Kidney epithelial cell (primary cell): ENCODE measurements around the gene FAM219B. TPM values are rescaled to one million over a fixed set of nuclear protein-coding genes. Genes with fewer than 3 reads are reported as not detected.

Source experiments
- DNase-seq: peaks from one replicate; pipeline ENCODE4 v3.0.0-alpha.2; 2010; ENCODE audit warnings: low read depth
- H3K27me3 ChIP-seq: 2 replicates; pipeline ENCODE4 v1.6.0; 2011; ENCODE audit warnings: low read length; ENCODE audit not compliant: control insufficient read depth, insufficient read depth
- H3K36me3 ChIP-seq: 2 replicates; pipeline ENCODE4 v1.5.1; 2011; ENCODE audit warnings: low read length; ENCODE audit not compliant: control insufficient read depth, insufficient read depth
- H3K4me3 ChIP-seq: 2 replicates; pipeline ENCODE4 v1.5.1; 2011; ENCODE audit warnings: low read depth, mild to moderate bottlenecking, control low read depth, low read length
- CTCF ChIP-seq: IDR thresholded peaks from 2 replicates; pipeline ENCODE4 v1.5.1; 2011; ENCODE audit warnings: mild to moderate bottlenecking, moderate library complexity, low read length, control low read depth, inconsistent platforms; ENCODE audit not compliant: insufficient read depth, poor library complexity, severe bottlenecking
- total RNA-seq: library from RNA; depleted of rRNA; stranded (reverse); fragments of >200 nt; gene quantifications from 2 replicates; pipeline ENCODE4 v1.2.3, GENCODE V29; 2015

Gene FAM219B
- total RNA-seq, 1 donor from 2014 or later, result 42.2 TPM

- no peaks in the 10 kb centered on the region for H3K36me3 ChIP-seq
- no peak for DNase-seq
- H3K27me3 ChIP-seq, result no peaks in the 10 kb centered on the region
- no peak for TF ChIP-seq CTCF
- H3K4me3 ChIP-seq, result no peak overlapping the region
Observed at GRCh38 chr15:74908635-74909034, 2.0 kb upstream of the FAM219B start.

- Histone ChIP-seq H3K36me3 (no peaks in the 10 kb centered on the region), H3K27me3 (no peaks in the 10 kb centered on the region), H3K4me3 (peak overlapping the region; percentile 91)
- no peak for DNase-seq
- no peak for TF ChIP-seq CTCF
Observed at GRCh38 chr15:74907163-74907870, 666 bp upstream of the FAM219B start.

DNA sequence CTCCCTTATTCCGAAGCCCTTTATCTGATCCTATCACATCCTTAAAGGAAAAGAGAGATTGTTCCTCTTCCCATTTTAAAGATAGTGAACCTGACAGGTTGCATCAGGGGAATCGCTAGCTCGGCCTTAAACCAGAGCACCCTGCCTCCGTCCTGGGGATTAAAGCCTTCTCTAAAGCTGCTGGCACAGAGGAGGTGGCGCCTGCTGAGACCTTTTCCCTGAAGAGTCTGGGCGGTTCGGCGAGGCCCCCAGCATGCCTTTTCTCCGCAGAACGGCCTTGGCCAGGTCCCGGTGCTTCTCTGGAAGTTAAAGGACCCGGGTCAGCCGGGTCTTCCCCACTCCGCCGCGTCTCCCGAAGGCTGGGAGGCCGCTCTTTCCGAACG, 593 bp downstream of the FAM219B start:
- DNase-seq, result no peak
- H3K4me3 ChIP-seq, result peak overlapping the region; percentile 91
- H3K27me3 ChIP-seq, result no peaks in the 10 kb centered on the region
- no peaks in the 10 kb centered on the region for H3K36me3 ChIP-seq
- no peak for TF ChIP-seq CTCF

DNA sequence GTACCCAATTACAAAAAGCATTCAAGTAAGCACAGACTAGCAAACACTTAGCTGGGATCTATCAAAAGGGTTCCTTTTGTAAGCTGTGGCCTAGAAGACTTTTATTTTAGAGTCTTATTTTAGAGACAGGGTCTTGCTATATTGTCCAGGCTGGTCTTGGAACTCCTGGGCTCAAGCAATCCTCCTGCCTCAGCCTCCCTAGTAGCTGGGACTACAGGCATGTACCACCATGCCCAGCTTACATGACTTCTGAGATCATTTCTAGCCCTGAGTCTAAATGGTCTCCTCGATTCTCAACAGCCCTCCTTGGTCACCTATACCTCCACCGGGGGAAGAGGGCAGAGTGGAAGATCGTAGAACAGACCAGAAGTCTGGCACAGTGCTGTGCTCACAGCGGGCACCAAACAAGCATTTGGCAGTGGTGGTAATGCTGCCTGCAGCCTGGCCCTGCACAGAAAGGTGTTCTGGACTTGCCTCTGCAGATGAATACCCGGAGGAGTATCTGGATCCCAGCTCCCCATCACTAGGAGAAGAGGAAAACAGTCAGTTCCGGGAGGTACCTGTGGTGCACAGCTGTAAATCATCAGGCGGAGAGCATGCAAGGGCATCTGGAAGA, 2.4 kb downstream of the FAM219B start:
- no peak overlapping the region for H3K4me3 ChIP-seq
- TF ChIP-seq CTCF, result no peak
- DNase-seq, result no peak
- H3K27me3 ChIP-seq, result no peaks in the 10 kb centered on the region
- H3K36me3 ChIP-seq, result peaks cover 3% of the 10 kb centered on the region

- no peak for TF ChIP-seq CTCF
- no peak for DNase-seq
- H3K27me3 ChIP-seq, result no peaks in the 10 kb centered on the region
- peaks cover 3% of the 10 kb centered on the region for H3K36me3 ChIP-seq
- H3K4me3 ChIP-seq, result no peak overlapping the region
Observed at GRCh38 chr15:74903676-74904075, 3.0 kb downstream of the FAM219B start.
